HFFc6 (cell line): Measurements from ENCODE around the gene GPR135. TPM values are rescaled to one million over a fixed set of nuclear protein-coding genes. Genes with fewer than 3 reads are reported as not detected.

Experiments used
- DNase-seq: peaks from one replicate; pipeline ENCODE4 v3.0.0-alpha.2; 2018
- H3K27ac Mint-ChIP-seq: 2 replicates; pipeline ENCODE4 v1.8.0; 2020; ENCODE audit warnings: mild to moderate bottlenecking, mixed read lengths
- H3K27me3 Mint-ChIP-seq: 2 replicates; pipeline ENCODE4 v1.8.0; 2021; ENCODE audit warnings: mild to moderate bottlenecking, moderate library complexity, mixed read lengths; ENCODE audit not compliant: insufficient read depth
- H3K36me3 Mint-ChIP-seq: 2 replicates; pipeline ENCODE4 v1.8.0; 2021; ENCODE audit warnings: low read depth, mixed read lengths
- H3K4me1 Mint-ChIP-seq: 2 replicates; pipeline ENCODE4 v1.8.0; 2020; ENCODE audit warnings: low read depth, mixed read lengths
- H3K4me3 Mint-ChIP-seq: 2 replicates; pipeline ENCODE4 v1.8.0; 2020; ENCODE audit warnings: mild to moderate bottlenecking, moderate library complexity, mixed read lengths
- H3K9me3 Mint-ChIP-seq: 2 replicates; pipeline ENCODE4 v1.8.0; 2020; ENCODE audit warnings: mild to moderate bottlenecking, mixed read lengths
- CTCF ChIP-seq: fragments of 200-600 bp; sonication (generic); IDR thresholded peaks from 2 replicates; pipeline ENCODE4 v1.5.0; 2021; ENCODE audit warnings: antibody characterized with exemption, mild to moderate bottlenecking
- total RNA-seq, 6 experiments: library from RNA; stranded (reverse); fragmentation: NEBNext Ultra II Directional; extraction: Animal tissue kit (Norgen Biotek cat#: 25700); gene quantifications; 2 replicates in 1 of 6; 3 replicates in 5 of 6; pipeline ENCODE4 v1.2.3, GENCODE V29; 2021

GPR135 gene
- total RNA-seq, 6 experiments from 2014 or later = 1.7 to 2.7 (median 2.1) TPM

- H3K27me3 Mint-ChIP-seq = peaks cover 3% of the 10 kb centered on the region
- TF ChIP-seq CTCF = no peak
- DNase-seq = no peak
- H3K4me3 Mint-ChIP-seq = no peak overlapping the region
- no peaks in the 10 kb centered on the region for H3K9me3 Mint-ChIP-seq
- no peaks in the 10 kb centered on the region for H3K36me3 Mint-ChIP-seq
- no peak overlapping the region for H3K27ac Mint-ChIP-seq
- H3K4me1 Mint-ChIP-seq = no peaks in the 10 kb centered on the region
Measured at GRCh38 chr14:59419303-59419702, 45.9 kb downstream of the GPR135 start.

GRCh38 chr14:59417311-59417710, 47.9 kb downstream of the GPR135 start:
- no peaks in the 10 kb centered on the region for H3K4me1 Mint-ChIP-seq
- DNase-seq = no peak
- H3K4me3 Mint-ChIP-seq = no peak overlapping the region
- H3K27ac Mint-ChIP-seq = no peak overlapping the region
- H3K9me3 Mint-ChIP-seq = no peaks in the 10 kb centered on the region
- no peak for TF ChIP-seq CTCF
- H3K27me3 Mint-ChIP-seq = peaks cover 3% of the 10 kb centered on the region
- peaks cover 4% of the 10 kb centered on the region; the same call in 1 of the 2 replicates for H3K36me3 Mint-ChIP-seq

- peaks cover 8% of the 10 kb centered on the region; the same call in 1 of the 2 replicates for H3K36me3 Mint-ChIP-seq
- DNase-seq = no peak
- H3K4me3 Mint-ChIP-seq = no peak overlapping the region
- no peaks in the 10 kb centered on the region for H3K4me1 Mint-ChIP-seq
- no peaks in the 10 kb centered on the region for H3K9me3 Mint-ChIP-seq
- no peak for TF ChIP-seq CTCF
- peaks cover 3% of the 10 kb centered on the region for H3K27me3 Mint-ChIP-seq
- H3K27ac Mint-ChIP-seq = no peak overlapping the region
Measured at GRCh38 chr14:59415836-59416602, 49.2 kb downstream of the GPR135 start.

Other genes starting within 250 kb of the GPR135 start
- gene L3HYPDH, start 19.0 kb upstream of the GPR135 start, total RNA-seq = 10 to 100 TPM; 20.6 to 25.7 (median 21.4) TPM
- gene JKAMP, start 19.1 kb upstream of the GPR135 start, total RNA-seq = 10 to 100 TPM; 54.8 to 71.5 (median 61.9) TPM
- not detected for gene CCDC175, start 111.4 kb upstream of the GPR135 start, total RNA-seq